Adrenal gland (tissue), 5 donors: ENCODE results near the gene ZCCHC8.

Experiments
- CTCF ChIP-seq, 6 experiments: fragments of 450-650 bp in 4 of 6; fragments of 200-600 bp in 2 of 6; sonication (generic) in 1 of 6; IDR thresholded peaks; 1 replicate in 5 of 6; 2 replicates in 1 of 6; pipeline versions ENCODE4 v1.5.1 to v1.8.0; 2016 to 2021; ENCODE audit warnings: antibody characterized with exemption in 6 of 6, mild to moderate bottlenecking in 2 of 6, moderate library complexity in 1 of 6
- POLR2A ChIP-seq, 2 donors: fragments of 450-650 bp; IDR thresholded peaks; one replicate each; pipeline ENCODE4 v1.6.1; 2017; ENCODE audit warnings: antibody characterized with exemption in 2 of 2, mild to moderate bottlenecking in 2 of 2, moderate library complexity in 1 of 2
- donor health status: DM: no; HTN: no; CAD: no.

GRCh38 chr12:122503147-122503751, 2.5 kb upstream of the ZCCHC8 start:
- no peak for TF ChIP-seq CTCF (IDR thresholded peaks at IDR 0.05)
- no peak for TF ChIP-seq POLR2A (IDR thresholded peaks at IDR 0.05)
